Measurements from ENCODE around the gene DNAJB1. TPM values are rescaled to one million over a fixed set of nuclear protein-coding genes. Genes with fewer than 3 reads are reported as not detected.
"Not testable (repeated sequence)": the region's sequence is repeated elsewhere in the genome, so short reads cannot be mapped to it uniquely, and the experiment has no call there.

Gene DNAJB1
- total RNA-seq, 1 experiment from 2014 or later = 166 TPM

GRCh38 chr19:14558370-14559066, 40.3 kb upstream of the DNAJB1 start:
- Histone ChIP-seq H3K27me3 (no peaks in the 10 kb centered on the region), H3K27ac (no peak overlapping the region), H3K4me3 (no peak overlapping the region), H3K36me3 (peaks cover 8% of the 10 kb centered on the region), H3K9me3 (replicated peaks) (no peaks in the 10 kb centered on the region), H3K4me1 (peaks cover 7% of the 10 kb centered on the region)
- peak; percentile 51 to 58 for DNase-seq

GRCh38 chr19:14556662-14557188, 38.5 kb upstream of the DNAJB1 start:
- peak; percentile 59 to 70 for DNase-seq
- Histone ChIP-seq H3K27ac (no peak overlapping the region), H3K4me1 (peaks cover 7% of the 10 kb centered on the region)

GRCh38 chr19:14555918-14556661, 37.9 kb upstream of the DNAJB1 start:
- Histone ChIP-seq H3K36me3 (peaks cover 4% of the 10 kb centered on the region), H3K27ac (no peak overlapping the region), H3K9me3 (replicated peaks) (no peaks in the 10 kb centered on the region), H3K27me3 (no peaks in the 10 kb centered on the region), H3K4me3 (no peak overlapping the region), H3K4me1 (peaks cover 10% of the 10 kb centered on the region)
- no peak for DNase-seq

More at GRCh38 chr19:14556662-14557188, 38.5 kb upstream of the DNAJB1 start:
- no peaks in the 10 kb centered on the region for H3K27me3 ChIP-seq
- peaks cover 4% of the 10 kb centered on the region for H3K36me3 ChIP-seq
- no peaks in the 10 kb centered on the region for H3K9me3 ChIP-seq (replicated peaks)
- H3K4me3 ChIP-seq = no peak overlapping the region

- Histone ChIP-seq H3K27me3 (no peaks in the 10 kb centered on the region), H3K27ac (no peak overlapping the region), H3K4me1 (peaks cover 10% of the 10 kb centered on the region), H3K4me3 (no peak overlapping the region), H3K36me3 (peaks cover 4% of the 10 kb centered on the region), H3K9me3 (replicated peaks) (no peaks in the 10 kb centered on the region)
- peak in 1 of 2 experiments; percentile 7 for DNase-seq
Observed at GRCh38 chr19:14554382-14554812, 36.2 kb upstream of the DNAJB1 start.

- Histone ChIP-seq H3K4me1 (peaks cover 10% of the 10 kb centered on the region), H3K27ac (no peak overlapping the region), H3K27me3 (no peaks in the 10 kb centered on the region), H3K4me3 (no peak overlapping the region), H3K36me3 (peaks cover 4% of the 10 kb centered on the region), H3K9me3 (replicated peaks) (no peaks in the 10 kb centered on the region)
- DNase-seq = no peak
Observed at GRCh38 chr19:14553939-14554243, 35.7 kb upstream of the DNAJB1 start.

GRCh38 chr19:14553042-14553938, 35.1 kb upstream of the DNAJB1 start:
- Histone ChIP-seq H3K36me3 (peaks cover 9% of the 10 kb centered on the region), H3K27me3 (no peaks in the 10 kb centered on the region), H3K27ac (no peak overlapping the region), H3K4me1 (peaks cover 4% of the 10 kb centered on the region; the same call in 1 of the 2 replicates), H3K9me3 (replicated peaks) (no peaks in the 10 kb centered on the region), H3K4me3 (no peak overlapping the region)
- no peak for DNase-seq

- not testable (repeated sequence) for H3K4me1 ChIP-seq, DNase-seq, H3K27ac ChIP-seq
Observed at GRCh38 chr19:14552006-14552360, 33.8 kb upstream of the DNAJB1 start.

GRCh38 chr19:14551134-14552005, 33.2 kb upstream of the DNAJB1 start:
- peak; percentile 93 to 95 for DNase-seq
- H3K36me3 ChIP-seq; H3K4me1 ChIP-seq; H3K27ac ChIP-seq; H3K9me3 ChIP-seq (replicated peaks); H3K27me3 ChIP-seq; H3K4me3 ChIP-seq: not testable (repeated sequence)

More at GRCh38 chr19:14552006-14552360, 33.8 kb upstream of the DNAJB1 start:
- H3K9me3 ChIP-seq (replicated peaks); H3K27me3 ChIP-seq; H3K36me3 ChIP-seq; H3K4me3 ChIP-seq: not testable (repeated sequence)

GRCh38 chr19:14550201-14550754, 32.1 kb upstream of the DNAJB1 start:
- H3K36me3 ChIP-seq = peaks cover 7% of the 10 kb centered on the region
- H3K4me1 ChIP-seq = peaks cover 2% of the 10 kb centered on the region; the same call in 1 of the 2 replicates
- no peak overlapping the region for H3K27ac ChIP-seq
- no peaks in the 10 kb centered on the region for H3K9me3 ChIP-seq (replicated peaks)
- DNase-seq = no peak
- H3K4me3 ChIP-seq = no peak overlapping the region
- H3K27me3 ChIP-seq = no peaks in the 10 kb centered on the region

- no peak overlapping the region for H3K4me3 ChIP-seq
- no peaks in the 10 kb centered on the region for H3K27me3 ChIP-seq
- no peak for DNase-seq
- no peaks in the 10 kb centered on the region for H3K9me3 ChIP-seq (replicated peaks)
- no peaks in the 10 kb centered on the region for H3K4me1 ChIP-seq
- peaks cover 12% of the 10 kb centered on the region; the same call in 1 of the 2 replicates for H3K36me3 ChIP-seq
- no peak overlapping the region for H3K27ac ChIP-seq
Observed at GRCh38 chr19:14545716-14546082, 27.5 kb upstream of the DNAJB1 start.

GRCh38 chr19:14544977-14545715, 26.9 kb upstream of the DNAJB1 start:
- peak; percentile 65 to 67 for DNase-seq
- Histone ChIP-seq H3K27ac (no peak overlapping the region), H3K36me3 (peaks cover 15% of the 10 kb centered on the region; the same call in 1 of the 2 replicates), H3K4me3 (no peak overlapping the region), H3K4me1 (no peaks in the 10 kb centered on the region), H3K27me3 (no peaks in the 10 kb centered on the region), H3K9me3 (replicated peaks) (no peaks in the 10 kb centered on the region)

- no peak for DNase-seq
- Histone ChIP-seq H3K9me3 (replicated peaks) (no peaks in the 10 kb centered on the region), H3K4me3 (no peak overlapping the region), H3K27me3 (no peaks in the 10 kb centered on the region), H3K27ac (no peak overlapping the region), H3K4me1 (no peaks in the 10 kb centered on the region), H3K36me3 (peaks cover 19% of the 10 kb centered on the region)
Observed at GRCh38 chr19:14544047-14544446, 25.9 kb upstream of the DNAJB1 start.

GRCh38 chr19:14542711-14543328, 24.6 kb upstream of the DNAJB1 start:
- Histone ChIP-seq H3K27me3 (no peaks in the 10 kb centered on the region), H3K36me3 (peaks cover 19% of the 10 kb centered on the region), H3K4me1 (no peaks in the 10 kb centered on the region), H3K9me3 (replicated peaks) (no peaks in the 10 kb centered on the region), H3K27ac (no peak overlapping the region), H3K4me3 (no peak overlapping the region)
- no peak for DNase-seq

Measured in SJCRH30 (cell line).